HAP-1 (cell line): ENCODE data around the gene DDIT4.
"Not testable (repeated sequence)": the region's sequence is repeated elsewhere in the genome, so short reads cannot be mapped to it uniquely, and the experiment has no call there.

Experiments used
- DNase-seq, 2 experiments: peaks; one replicate each; pipeline ENCODE4 v3.0.0-alpha.2; 2016 to 2020; ENCODE audit warnings: low spot score in 2 of 2
- H3K27me3 ChIP-seq: fragments of 250-450 bp; sonication (Bioruptor Pico); 2 replicates; pipeline ENCODE4 v1.5.1; 2020; ENCODE audit warnings: low read depth, mild to moderate bottlenecking, moderate library complexity
- H3K36me3 ChIP-seq: fragments of 250-450 bp; sonication (Bioruptor Pico); replicated peaks from 2 replicates; pipeline ENCODE4 v1.5.1; 2020; ENCODE audit warnings: mild to moderate bottlenecking
- H3K4me1 ChIP-seq: fragments of 250-450 bp; sonication (Bioruptor Pico); 2 replicates; pipeline ENCODE4 v1.5.1; 2020; ENCODE audit warnings: mild to moderate bottlenecking
- H3K4me3 ChIP-seq: fragments of 250-450 bp; sonication (Bioruptor Pico); 2 replicates; pipeline ENCODE4 v1.5.1; 2020; ENCODE audit warnings: mild to moderate bottlenecking, moderate library complexity
- H3K9me3 ChIP-seq: fragments of 250-450 bp; sonication (Bioruptor Pico); 2 replicates; pipeline ENCODE4 v1.5.1; 2020; ENCODE audit warnings: mild to moderate bottlenecking, moderate library complexity
- in situ Hi-C: fragments of 300-500 bp; cut with MboI; formaldehyde crosslinking; loops from 3 replicates; pipeline ENCODE4 v1.14.3; 2020; ENCODE audit warnings: low sequenced_read_pairs, inconsistent platforms, mixed read lengths

DDIT4 gene

GRCh38 chr10:72277996-72278667, 4.4 kb downstream of the DDIT4 start:
- in situ Hi-C loops: no loop called here
- DNase-seq: no peak
- Histone ChIP-seq H3K4me3 (no peak overlapping the region), H3K36me3 (peaks cover 19% of the 10 kb centered on the region), H3K27me3 (no peaks in the 10 kb centered on the region), H3K4me1 (peaks cover 11% of the 10 kb centered on the region), H3K9me3 (no peaks in the 10 kb centered on the region)

DNA sequence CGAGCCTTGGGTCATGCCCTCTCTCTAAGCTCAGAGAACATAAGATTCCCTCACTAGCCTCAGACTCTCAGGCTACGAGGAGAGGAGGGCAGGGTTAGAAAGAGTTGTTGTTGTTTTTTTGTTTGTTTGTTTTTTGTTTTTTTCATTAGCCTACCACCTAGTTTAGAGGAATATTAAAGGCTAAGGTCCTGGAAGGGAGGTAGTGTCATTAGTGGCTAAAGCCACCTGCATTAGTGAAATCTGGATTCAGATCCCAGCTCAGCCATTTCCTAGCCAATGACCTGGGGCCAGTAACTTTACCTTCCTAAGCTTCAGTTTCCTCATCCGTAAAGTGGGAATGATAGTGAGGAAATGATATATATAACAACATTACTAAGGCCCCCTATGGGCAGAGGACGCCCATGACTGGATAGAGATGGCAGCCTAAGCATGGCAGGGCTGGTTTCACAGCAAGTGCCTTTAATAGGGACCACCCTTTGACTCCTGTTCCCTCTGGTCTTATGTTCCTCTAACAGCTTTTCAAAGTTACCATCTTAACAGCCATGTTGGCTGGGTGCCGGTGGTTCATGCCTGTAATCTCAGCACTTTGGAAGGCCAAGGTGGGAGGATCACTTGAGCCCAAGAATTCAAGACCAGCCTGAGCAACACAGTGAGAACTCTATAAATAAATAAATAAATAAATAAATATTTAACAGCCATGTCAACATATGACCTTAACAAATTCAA, 5.1 kb downstream of the DDIT4 start:
- Histone ChIP-seq H3K4me1 (peaks cover 11% of the 10 kb centered on the region), H3K27me3 (no peaks in the 10 kb centered on the region), H3K36me3 (peaks cover 19% of the 10 kb centered on the region), H3K4me3 (no peak overlapping the region), H3K9me3 (no peaks in the 10 kb centered on the region)
- no peak for DNase-seq
- in situ Hi-C loops: no loop called here

DNA sequence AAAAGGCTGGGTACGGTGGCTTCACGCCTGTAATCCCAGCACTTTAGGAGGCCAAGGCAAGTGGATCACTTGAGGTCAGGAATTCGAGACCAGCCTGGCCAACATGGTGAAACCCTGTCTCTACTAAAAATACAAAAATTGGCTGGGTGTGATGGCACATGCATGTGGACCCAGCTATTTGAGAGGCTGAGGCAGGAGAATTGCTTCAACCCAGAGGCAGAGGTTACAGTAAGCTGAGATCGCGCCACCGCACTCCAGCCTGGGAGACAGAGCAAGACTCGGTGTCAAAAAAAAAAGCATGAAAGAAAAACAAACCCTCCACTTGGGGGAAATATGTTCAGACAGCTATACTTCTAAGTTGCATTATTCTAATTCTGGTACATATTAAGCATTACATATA, 5.9 kb downstream of the DDIT4 start:
- H3K9me3 ChIP-seq, DNase-seq, H3K27me3 ChIP-seq, in situ Hi-C loops, H3K4me3 ChIP-seq: not testable (repeated sequence)
- Histone ChIP-seq H3K4me1 (peaks cover 11% of the 10 kb centered on the region), H3K36me3 (peaks cover 15% of the 10 kb centered on the region)

GRCh38 chr10:72283131-72283530, 9.4 kb downstream of the DDIT4 start:
- no peak for DNase-seq
- Histone ChIP-seq H3K27me3 (no peaks in the 10 kb centered on the region), H3K4me3 (no peak overlapping the region), H3K36me3 (no peaks in the 10 kb centered on the region), H3K4me1 (no peaks in the 10 kb centered on the region), H3K9me3 (no peaks in the 10 kb centered on the region)
- in situ Hi-C loops: no loop called here

DNA sequence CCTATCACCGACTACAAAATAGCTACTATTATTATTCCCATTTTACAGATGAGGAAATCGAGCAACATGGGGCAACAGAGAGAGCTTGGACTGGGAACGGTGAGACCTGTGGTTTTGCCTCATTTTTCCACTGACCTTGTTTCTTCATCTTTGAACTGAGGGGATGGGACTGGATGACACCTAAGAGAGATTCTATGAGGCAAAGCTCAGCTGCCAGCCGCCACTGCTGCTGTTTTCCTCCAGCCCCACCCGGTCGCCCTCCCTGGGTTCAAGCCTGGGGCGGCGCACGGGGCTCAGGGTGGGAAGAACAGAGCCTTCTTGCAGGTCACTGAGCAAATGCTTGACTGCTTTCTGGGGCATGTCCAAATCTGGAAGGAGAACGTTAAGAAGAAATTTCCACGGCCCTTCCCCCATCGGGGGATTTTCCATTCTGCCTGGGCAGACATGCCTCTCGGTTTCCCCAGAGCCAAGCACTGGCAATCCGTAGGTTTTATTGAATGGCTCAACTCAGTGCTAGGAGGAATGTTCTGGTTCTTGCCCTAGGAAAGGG, 12.3 kb downstream of the DDIT4 start:
- DNase-seq: no peak
- no peaks in the 10 kb centered on the region for H3K36me3 ChIP-seq
- no peaks in the 10 kb centered on the region for H3K4me1 ChIP-seq
- in situ Hi-C loops: no loop called here
- no peaks in the 10 kb centered on the region for H3K9me3 ChIP-seq
- H3K27me3 ChIP-seq: no peaks in the 10 kb centered on the region
- H3K4me3 ChIP-seq: no peak overlapping the region

- no peak overlapping the region for H3K4me3 ChIP-seq
- H3K4me1 ChIP-seq: peaks cover 2% of the 10 kb centered on the region; the same call in 1 of the 2 replicates
- no peaks in the 10 kb centered on the region for H3K9me3 ChIP-seq
- no peaks in the 10 kb centered on the region for H3K27me3 ChIP-seq
- in situ Hi-C loops: no loop called here
- DNase-seq: no peak
- H3K36me3 ChIP-seq: no peaks in the 10 kb centered on the region
Measured at GRCh38 chr10:72291019-72291532, 17.4 kb downstream of the DDIT4 start.

DNA sequence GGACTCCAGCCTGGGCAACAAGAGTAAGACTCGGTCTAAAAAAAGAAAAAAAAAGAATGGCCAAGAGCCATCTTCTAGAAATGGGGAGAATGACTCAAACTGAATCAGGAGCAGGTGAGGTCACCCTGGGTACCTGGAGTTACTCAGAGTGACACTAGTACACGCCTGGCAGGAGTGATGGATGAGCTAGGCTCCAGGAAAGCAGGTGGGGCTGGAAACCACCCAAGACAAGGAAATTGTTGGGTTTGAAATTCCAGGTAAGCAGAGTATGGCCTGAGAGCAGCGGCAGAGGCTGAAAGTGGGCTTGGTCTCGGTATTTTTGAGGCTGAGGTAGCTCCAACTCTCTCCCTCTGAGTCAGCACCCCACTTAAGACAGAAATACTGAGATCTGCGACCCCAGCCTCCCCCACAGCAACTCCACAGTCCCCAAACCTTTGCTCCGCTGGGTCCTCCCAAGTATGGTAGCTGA, 18.5 kb downstream of the DDIT4 start:
- H3K36me3 ChIP-seq: no peaks in the 10 kb centered on the region; the same call in 1 of the 2 replicates
- peaks cover 9% of the 10 kb centered on the region for H3K4me1 ChIP-seq
- in situ Hi-C loops: no loop called here
- no peak overlapping the region for H3K4me3 ChIP-seq
- DNase-seq: no peak
- no peaks in the 10 kb centered on the region for H3K27me3 ChIP-seq
- H3K9me3 ChIP-seq: no peaks in the 10 kb centered on the region

DNA sequence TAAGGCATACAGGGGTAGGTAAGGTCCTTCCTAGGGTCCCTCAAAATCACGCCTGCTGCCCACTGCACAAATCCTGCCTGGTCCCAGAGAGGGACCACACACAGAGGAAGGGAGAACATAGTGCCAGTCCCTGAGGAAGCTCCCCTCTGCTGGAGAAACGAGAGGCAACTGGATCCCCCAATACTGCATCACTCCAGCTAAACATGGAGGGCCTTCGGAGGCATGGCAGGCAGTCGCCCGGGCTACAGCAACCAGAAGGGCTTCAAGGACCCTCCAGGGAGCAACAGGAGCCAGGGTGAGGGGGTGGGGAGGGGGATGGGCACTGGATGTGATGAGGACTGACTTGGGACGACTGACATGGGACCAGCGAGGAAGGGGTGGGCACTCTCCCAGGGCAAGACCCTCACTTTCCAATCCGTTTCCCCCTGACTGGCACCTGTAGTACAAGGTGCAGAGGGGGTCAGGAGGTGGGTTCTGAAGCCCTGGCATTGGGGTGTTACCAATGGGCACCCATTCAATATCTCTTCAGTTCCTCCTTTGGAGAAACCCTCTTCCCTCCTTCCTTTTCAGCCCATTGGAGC, 21.7 kb downstream of the DDIT4 start:
- in situ Hi-C loops: no loop called here
- DNase-seq: no peak
- H3K4me3 ChIP-seq: no peak overlapping the region
- H3K36me3 ChIP-seq: no peaks in the 10 kb centered on the region; the same call in 1 of the 2 replicates
- H3K27me3 ChIP-seq: no peaks in the 10 kb centered on the region
- H3K4me1 ChIP-seq: peaks cover 18% of the 10 kb centered on the region
- no peaks in the 10 kb centered on the region for H3K9me3 ChIP-seq

DNA sequence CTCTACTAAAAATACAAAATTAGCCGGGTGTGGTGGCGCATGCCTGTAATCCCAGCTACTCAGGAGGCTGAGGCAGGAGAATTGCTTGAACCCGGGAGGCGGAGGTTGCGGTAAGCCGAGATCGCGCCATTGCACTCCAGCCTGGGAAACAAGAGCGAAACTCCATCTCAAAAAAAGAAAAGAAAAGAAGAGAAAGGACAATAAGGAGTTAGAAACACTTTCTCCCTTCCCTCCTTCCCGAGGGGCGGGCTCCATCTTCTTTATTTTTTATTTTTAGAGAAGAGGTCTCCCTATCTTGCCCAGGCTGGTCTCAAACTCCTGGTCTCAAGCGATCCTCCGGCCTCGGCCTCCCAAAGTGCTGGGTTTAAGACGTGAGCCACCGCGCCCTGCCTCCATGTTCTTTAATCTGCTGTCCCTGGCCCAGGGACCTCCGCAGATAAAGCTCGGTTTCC, 23.1 kb downstream of the DDIT4 start:
- peak overlapping the region; percentile 42; the same call in 1 of the 2 replicates for H3K4me3 ChIP-seq
- in situ Hi-C loops, H3K36me3 ChIP-seq, DNase-seq, H3K27me3 ChIP-seq, H3K9me3 ChIP-seq: not testable (repeated sequence)
- H3K4me1 ChIP-seq: peaks cover 18% of the 10 kb centered on the region

- H3K4me1 ChIP-seq: peaks cover 18% of the 10 kb centered on the region
- no peaks in the 10 kb centered on the region; the same call in 1 of the 2 replicates for H3K36me3 ChIP-seq
- H3K4me3 ChIP-seq: peak overlapping the region; percentile 42
- in situ Hi-C loops: no loop called here
- H3K9me3 ChIP-seq: no peaks in the 10 kb centered on the region
- H3K27me3 ChIP-seq: no peaks in the 10 kb centered on the region
- no peak for DNase-seq
Measured at GRCh38 chr10:72297281-72297804, 23.6 kb downstream of the DDIT4 start.

- H3K9me3 ChIP-seq: no peaks in the 10 kb centered on the region
- H3K4me1 ChIP-seq: peaks cover 18% of the 10 kb centered on the region
- no peaks in the 10 kb centered on the region for H3K27me3 ChIP-seq
- no peaks in the 10 kb centered on the region; the same call in 1 of the 2 replicates for H3K36me3 ChIP-seq
- peak overlapping the region; percentile 42 for H3K4me3 ChIP-seq
- in situ Hi-C loops: no loop called here
- DNase-seq: peak; percentile 94 to 99
Measured at GRCh38 chr10:72297805-72298591, 24.3 kb downstream of the DDIT4 start.

DNA sequence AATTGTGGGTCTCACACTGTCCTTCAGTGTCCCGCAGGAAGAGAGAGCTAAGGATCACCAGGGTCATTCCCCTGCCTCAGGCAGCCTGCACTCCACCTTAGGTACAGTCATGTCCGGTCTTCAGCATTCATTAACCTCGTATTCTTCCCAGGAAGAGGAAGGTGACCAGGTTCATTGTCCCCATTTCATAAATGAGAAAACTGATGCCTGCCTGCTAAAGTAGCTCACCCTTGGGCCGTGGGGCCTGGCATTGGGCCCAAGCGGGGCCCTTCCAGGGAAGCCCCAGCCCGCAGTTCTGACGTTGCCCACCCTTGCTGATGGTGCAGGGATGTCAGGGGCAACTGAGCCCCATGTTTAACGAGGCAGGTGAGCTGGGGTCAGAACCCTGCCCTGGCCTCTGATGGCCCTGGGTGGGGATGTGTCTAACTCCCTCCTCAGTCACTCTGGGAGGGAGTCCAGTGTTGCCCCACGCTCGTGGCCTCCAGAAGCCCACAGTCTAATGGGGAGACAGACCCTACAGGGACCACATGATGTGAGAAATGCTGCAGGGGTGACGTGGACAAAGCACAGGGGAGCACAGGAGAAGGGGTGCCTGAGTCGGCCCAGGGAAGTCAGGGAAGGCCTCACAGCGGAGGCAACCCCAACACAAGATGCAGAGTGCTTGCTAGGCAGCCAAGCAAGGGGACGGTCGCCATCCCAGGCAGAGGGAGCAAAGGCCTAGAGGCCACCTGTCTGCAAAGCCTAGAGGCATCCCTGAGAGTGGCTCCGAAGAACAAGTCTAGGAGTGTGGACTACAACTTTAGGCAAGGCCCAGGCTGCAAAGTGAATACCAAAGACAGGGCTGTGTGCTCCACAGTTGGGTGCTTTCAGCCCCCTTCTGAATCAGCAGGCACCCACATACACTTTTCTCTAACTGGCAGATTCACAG, 25.1 kb downstream of the DDIT4 start:
- no peak for DNase-seq
- Histone ChIP-seq H3K27me3 (no peaks in the 10 kb centered on the region), H3K36me3 (no peaks in the 10 kb centered on the region; the same call in 1 of the 2 replicates), H3K9me3 (no peaks in the 10 kb centered on the region), H3K4me3 (no peak overlapping the region), H3K4me1 (peaks cover 18% of the 10 kb centered on the region)
- in situ Hi-C loops: no loop called here
